Measurements from ENCODE around the gene QRFP.

QRFP gene

GRCh38 chr9:130864541-130864940 lies 32.1 kb downstream of the QRFP start:
- no peak overlapping the region for H3K4me2 ChIP-seq (ENCODE audit: insufficient read depth, low read length)
- peaks cover 81% of the 10 kb centered on the region for H3K36me3 ChIP-seq (ENCODE audit: insufficient read depth, low read length)
- no peak for DNase-seq
- H3K4me3 ChIP-seq (ENCODE audit: low read depth in 1 of 2, low read length in 2 of 2) = no peak overlapping the region
- H3K79me2 ChIP-seq (ENCODE audit: insufficient read depth, low read length) = peaks cover 33% of the 10 kb centered on the region
- no peak overlapping the region for H2AFZ ChIP-seq (ENCODE audit: low read depth, low read length)
- H3K9me3 ChIP-seq (ENCODE audit: insufficient read depth, low read length, severe bottlenecking) = no peaks in the 10 kb centered on the region
- no peaks in the 10 kb centered on the region for H3K4me1 ChIP-seq (ENCODE audit: insufficient read depth, low read length)
- no peak for ATAC-seq (ENCODE audit: insufficient read depth, low read depth)
- TF ChIP-seq, protein P1, sequence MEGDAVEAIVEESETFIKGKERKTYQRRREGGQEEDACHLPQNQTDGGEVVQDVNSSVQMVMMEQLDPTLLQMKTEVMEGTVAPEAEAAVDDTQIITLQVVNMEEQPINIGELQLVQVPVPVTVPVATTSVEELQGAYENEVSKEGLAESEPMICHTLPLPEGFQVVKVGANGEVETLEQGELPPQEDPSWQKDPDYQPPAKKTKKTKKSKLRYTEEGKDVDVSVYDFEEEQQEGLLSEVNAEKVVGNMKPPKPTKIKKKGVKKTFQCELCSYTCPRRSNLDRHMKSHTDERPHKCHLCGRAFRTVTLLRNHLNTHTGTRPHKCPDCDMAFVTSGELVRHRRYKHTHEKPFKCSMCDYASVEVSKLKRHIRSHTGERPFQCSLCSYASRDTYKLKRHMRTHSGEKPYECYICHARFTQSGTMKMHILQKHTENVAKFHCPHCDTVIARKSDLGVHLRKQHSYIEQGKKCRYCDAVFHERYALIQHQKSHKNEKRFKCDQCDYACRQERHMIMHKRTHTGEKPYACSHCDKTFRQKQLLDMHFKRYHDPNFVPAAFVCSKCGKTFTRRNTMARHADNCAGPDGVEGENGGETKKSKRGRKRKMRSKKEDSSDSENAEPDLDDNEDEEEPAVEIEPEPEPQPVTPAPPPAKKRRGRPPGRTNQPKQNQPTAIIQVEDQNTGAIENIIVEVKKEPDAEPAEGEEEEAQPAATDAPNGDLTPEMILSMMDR (IDR thresholded peaks at IDR 0.05; ENCODE audit: borderline replicate concordance, extremely low read depth, low read length, poor library complexity, severe bottlenecking) = no peak
- TF ChIP-seq EZH2 (IDR thresholded peaks at IDR 0.05; ENCODE audit: borderline replicate concordance, low read depth, low read length, severe bottlenecking) = no peak
- H3K9ac ChIP-seq (ENCODE audit: low read depth, low read length) = no peak overlapping the region
- peaks cover 28% of the 10 kb centered on the region; the same call in 1 of the 2 replicates for H4K20me1 ChIP-seq (ENCODE audit: insufficient read depth, low read length)
- no peak overlapping the region for H3K27ac ChIP-seq (ENCODE audit: low read length)
- H3K27me3 ChIP-seq (ENCODE audit: insufficient read depth, low read length, poor library complexity) = no peaks in the 10 kb centered on the region

GRCh38 chr9:130862747-130863146 lies 33.9 kb downstream of the QRFP start:
- no peak for ATAC-seq (ENCODE audit: insufficient read depth, low read depth)
- DNase-seq = no peak
- H3K4me3 ChIP-seq (ENCODE audit: low read depth in 1 of 2, low read length in 2 of 2) = no peak overlapping the region
- peaks cover 36% of the 10 kb centered on the region; the same call in 1 of the 2 replicates for H4K20me1 ChIP-seq (ENCODE audit: insufficient read depth, low read length)
- no peak overlapping the region for H3K9ac ChIP-seq (ENCODE audit: low read depth, low read length)
- TF ChIP-seq, protein P1 (IDR thresholded peaks at IDR 0.05; ENCODE audit: borderline replicate concordance, extremely low read depth, low read length, poor library complexity, severe bottlenecking) = no peak
- TF ChIP-seq EZH2 (IDR thresholded peaks at IDR 0.05; ENCODE audit: borderline replicate concordance, low read depth, low read length, severe bottlenecking) = no peak
- no peaks in the 10 kb centered on the region for H3K27me3 ChIP-seq (ENCODE audit: insufficient read depth, low read length, poor library complexity)
- H3K9me3 ChIP-seq (ENCODE audit: insufficient read depth, low read length, severe bottlenecking) = no peaks in the 10 kb centered on the region
- no peaks in the 10 kb centered on the region for H3K4me1 ChIP-seq (ENCODE audit: insufficient read depth, low read length)
- no peak overlapping the region for H3K4me2 ChIP-seq (ENCODE audit: insufficient read depth, low read length)
- no peak overlapping the region for H3K27ac ChIP-seq (ENCODE audit: low read length)
- H3K36me3 ChIP-seq (ENCODE audit: insufficient read depth, low read length) = peaks cover 89% of the 10 kb centered on the region
- H2AFZ ChIP-seq (ENCODE audit: low read depth, low read length) = no peak overlapping the region
- peaks cover 35% of the 10 kb centered on the region for H3K79me2 ChIP-seq (ENCODE audit: insufficient read depth, low read length)

DNA sequence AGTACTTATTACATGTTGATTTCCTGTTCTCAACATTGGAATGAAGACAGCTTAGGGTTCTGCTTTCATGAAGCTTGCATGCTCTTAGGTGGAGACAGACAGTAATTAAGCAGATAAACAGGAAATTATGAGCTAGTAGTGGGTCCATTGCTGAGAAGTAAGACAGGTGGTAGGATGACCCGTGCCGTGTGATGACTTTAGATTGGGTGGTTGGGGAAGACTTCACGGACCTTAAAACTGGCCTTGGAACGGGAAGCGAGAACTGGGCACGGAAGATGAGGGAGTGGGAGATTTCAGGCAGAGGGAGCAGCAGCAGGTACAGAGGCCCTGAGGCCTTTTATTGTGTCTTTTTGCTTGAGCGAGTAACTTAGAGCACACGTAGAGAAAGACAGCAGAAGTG lies 34.4 kb downstream of the QRFP start:
- Histone ChIP-seq H3K9ac (ENCODE audit: low read depth, low read length) (no peak overlapping the region), H3K36me3 (ENCODE audit: insufficient read depth, low read length) (peaks cover 90% of the 10 kb centered on the region), H3K27ac (ENCODE audit: low read length) (no peak overlapping the region), H3K9me3 (ENCODE audit: insufficient read depth, low read length, severe bottlenecking) (no peaks in the 10 kb centered on the region), H3K4me1 (ENCODE audit: insufficient read depth, low read length) (no peaks in the 10 kb centered on the region), H4K20me1 (ENCODE audit: insufficient read depth, low read length) (peaks cover 33% of the 10 kb centered on the region; the same call in 1 of the 2 replicates), H3K4me3 (ENCODE audit: low read depth in 1 of 2, low read length in 2 of 2) (no peak overlapping the region), H2AFZ (ENCODE audit: low read depth, low read length) (no peak overlapping the region), H3K27me3 (ENCODE audit: insufficient read depth, low read length, poor library complexity) (no peaks in the 10 kb centered on the region), H3K4me2 (ENCODE audit: insufficient read depth, low read length) (no peak overlapping the region), H3K79me2 (ENCODE audit: insufficient read depth, low read length) (peaks cover 35% of the 10 kb centered on the region)
- ATAC-seq (ENCODE audit: insufficient read depth, low read depth) = no peak
- TF ChIP-seq EZH2 (IDR thresholded peaks at IDR 0.05; ENCODE audit: borderline replicate concordance, low read depth, low read length, severe bottlenecking) = no peak
- TF ChIP-seq, protein P1 (IDR thresholded peaks at IDR 0.05; ENCODE audit: borderline replicate concordance, extremely low read depth, low read length, poor library complexity, severe bottlenecking) = no peak
- no peak for DNase-seq

Data from DND-41 (cell line).